Spinal cord (tissue), 10 donors: ENCODE data around the gene DDAH1. TPM values are rescaled to one million over a fixed set of nuclear protein-coding genes. Genes with fewer than 3 reads are reported as not detected.
"Not testable (repeated sequence)": the region's sequence is repeated elsewhere in the genome, so short reads cannot be mapped to it uniquely, and the experiment has no call there.

Experiments
- DNase-seq, 6 donors: peaks; one replicate each; pipeline versions ENCODE4 v3.0.0 to v3.0.0-alpha.2; 2013 to 2015; ENCODE audit warnings: low spot score in 6 of 6, low read depth in 4 of 6
- H3K27ac ChIP-seq: one replicate; pipeline ENCODE4 v1.5.1; 2013; ENCODE audit warnings: low read depth, low read length, control low read depth
- H3K27me3 ChIP-seq: one replicate; pipeline ENCODE4 v1.6.1; 2013; ENCODE audit warnings: low read length; ENCODE audit not compliant: control insufficient read depth, insufficient read depth
- H3K36me3 ChIP-seq: one replicate; pipeline ENCODE4 v1.6.1; 2013; ENCODE audit warnings: low read length; ENCODE audit not compliant: control insufficient read depth, insufficient read depth
- H3K4me1 ChIP-seq: one replicate; pipeline ENCODE4 v1.6.1; 2013; ENCODE audit warnings: low read length; ENCODE audit not compliant: control insufficient read depth, insufficient read depth
- H3K4me3 ChIP-seq: one replicate; pipeline ENCODE4 v1.5.1; 2013; ENCODE audit warnings: low read depth, low read length, control low read depth
- H3K9me3 ChIP-seq: one replicate; pipeline ENCODE4 v1.6.1; 2013; ENCODE audit warnings: low read length; ENCODE audit not compliant: control insufficient read depth, insufficient read depth
- WGBS: methylation state at CpG from one replicate; pipeline ENCODE4 v1.1.5; 2013; ENCODE audit warnings: missing lambda C conversion rate; ENCODE audit not compliant: insufficient coverage; 5-methylcytosine and 5-hydroxymethylcytosine counted together
- long read RNA-seq, 4 donors: transcript quantifications; one replicate each; lab custom pipeline, GENCODE V29; 2026
- polyA plus RNA-seq, 2 donors: library from polyadenylated mRNA; unstranded; fragments of 120-200 nt; gene quantifications; one replicate each; pipeline ENCODE4 v1.2.1, GENCODE V29; 2013; ENCODE audit not compliant: insufficient read length in 2 of 2
- total RNA-seq, 2 donors: library from RNA; depleted of rRNA in 1 of 2; stranded (reverse); fragments of 120-200 nt in 1 of 2; fragments of >200 nt in 1 of 2; gene quantifications; one replicate each; pipeline versions ENCODE4 v1.2.3 to v1.2.4, GENCODE V29; 2013 to 2014
- donor health status: healthy.

Gene DDAH1
- 100 to 1,000 TPM in 1 of 2 donors, 10 to 100 TPM in 1; 68.1 to 110 TPM for total RNA-seq
- polyA plus RNA-seq = 100 to 1,000 TPM; 134 to 203 TPM
- long read RNA-seq, donor 1, transcript DDAH1-201 (6 exons, 3,920 nt) = major isoform, 38 of 38 reads
- long read RNA-seq, donor 1, partial matches to known transcripts = 0 of 38 reads
- long read RNA-seq, donor 1, other reads (novel, unspliced or antisense) = 0 of 38 reads
- long read RNA-seq, donor 2, transcript DDAH1-201 (6 exons, 3,920 nt) = major isoform, 42 of 47 reads
- long read RNA-seq, donor 2, partial matches to known transcripts = 5 of 47 reads
- long read RNA-seq, donor 2, other reads (novel, unspliced or antisense) = 0 of 47 reads
- long read RNA-seq, donor 3, transcript DDAH1-201 (6 exons, 3,920 nt) = major isoform, 28 of 30 reads
- long read RNA-seq, donor 3, partial matches to known transcripts = 0 of 30 reads
- long read RNA-seq, donor 3, other reads (novel, unspliced or antisense) = 0 of 30 reads
- long read RNA-seq, donor 4, transcript DDAH1-201 (6 exons, 3,920 nt) = major isoform, 11 of 21 reads
- long read RNA-seq, donor 4, partial matches to known transcripts = 10 of 21 reads
- long read RNA-seq, donor 4, other reads (novel, unspliced or antisense) = 0 of 21 reads

GRCh38 chr1:85465099-85465785, at the start of gene DDAH1:
TSS of gene DDAH1 (minus strand) at chr1:85465159. CDS start at chr1:85465045, 114 bp downstream.
- under 1% methylated on average over 54 of the region's 56 CpGs for WGBS
- Histone ChIP-seq H3K27ac (peak within 1 kb of the TSS; percentile 88), H3K4me1 (peaks cover 19% of the 10 kb centered on the region), H3K36me3 (no peaks in the 10 kb centered on the region), H3K27me3 (no peaks in the 10 kb centered on the region), H3K9me3 (no peaks in the 10 kb centered on the region), H3K4me3 (peak within 1 kb of the TSS; percentile 76)
- peak in 4 of 6 donors; percentile 51 to 92 (median 80) for DNase-seq

GRCh38 chr1:85513998-85514397, 49.0 kb upstream of the DDAH1 start:
- H3K36me3 ChIP-seq, DNase-seq, H3K4me3 ChIP-seq, H3K4me1 ChIP-seq, H3K27me3 ChIP-seq, H3K27ac ChIP-seq, H3K9me3 ChIP-seq: not testable (repeated sequence)
- no CpG with 5 or more reads among the region's 4 CpGs for WGBS

GRCh38 chr1:85504417-85504816, 39.5 kb upstream of the DDAH1 start:
- Histone ChIP-seq H3K36me3 (no peaks in the 10 kb centered on the region), H3K4me1 (no peaks in the 10 kb centered on the region), H3K4me3 (no peak overlapping the region), H3K27me3 (no peaks in the 10 kb centered on the region), H3K9me3 (no peaks in the 10 kb centered on the region), H3K27ac (no peak overlapping the region)
- no CpG with 5 or more reads among the region's 1 CpG for WGBS
- DNase-seq = no peak

GRCh38 chr1:85502625-85503083, 37.7 kb upstream of the DDAH1 start:
- H3K36me3 ChIP-seq = no peaks in the 10 kb centered on the region
- H3K27ac ChIP-seq = no peak overlapping the region
- H3K27me3 ChIP-seq = no peaks in the 10 kb centered on the region
- no peaks in the 10 kb centered on the region for H3K9me3 ChIP-seq
- DNase-seq = peak in 2 of 6 donors; percentile 38 to 68
- WGBS = 92% methylated on average over 1 of the region's 3 CpGs
- H3K4me1 ChIP-seq = no peaks in the 10 kb centered on the region
- H3K4me3 ChIP-seq = no peak overlapping the region

DNA sequence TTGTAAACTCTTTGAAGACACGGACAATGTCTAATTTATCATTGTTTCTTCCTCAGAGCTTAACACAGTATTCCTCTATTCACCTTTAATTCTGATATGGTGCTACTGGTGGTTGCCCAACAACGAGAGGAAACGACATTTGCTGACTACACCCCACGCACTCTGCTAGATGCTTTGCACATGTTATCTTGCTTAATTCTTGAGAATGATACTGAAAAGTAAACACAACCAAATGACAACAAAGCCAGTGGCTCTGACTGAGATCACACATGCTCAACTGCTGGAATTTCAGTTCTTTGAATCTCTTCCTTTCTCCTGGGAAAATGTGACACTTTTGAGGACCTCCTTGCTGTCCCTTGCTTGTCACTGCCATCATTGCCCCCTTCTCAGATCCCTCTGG, 37.2 kb upstream of the DDAH1 start:
- no peaks in the 10 kb centered on the region for H3K4me1 ChIP-seq
- DNase-seq = no peak
- 100% methylated on average over 2 of the region's 4 CpGs for WGBS
- no peak overlapping the region for H3K4me3 ChIP-seq
- no peaks in the 10 kb centered on the region for H3K36me3 ChIP-seq
- H3K9me3 ChIP-seq = no peaks in the 10 kb centered on the region
- no peaks in the 10 kb centered on the region for H3K27me3 ChIP-seq
- H3K27ac ChIP-seq = no peak overlapping the region

- Histone ChIP-seq H3K27me3 (no peaks in the 10 kb centered on the region), H3K4me1 (no peaks in the 10 kb centered on the region), H3K4me3 (no peak overlapping the region), H3K27ac (no peak overlapping the region), H3K9me3 (no peaks in the 10 kb centered on the region), H3K36me3 (no peaks in the 10 kb centered on the region)
- 100% methylated on average over 2 of the region's 2 CpGs for WGBS
- DNase-seq = no peak
Observed at GRCh38 chr1:85501355-85501898, 36.5 kb upstream of the DDAH1 start.

DNA sequence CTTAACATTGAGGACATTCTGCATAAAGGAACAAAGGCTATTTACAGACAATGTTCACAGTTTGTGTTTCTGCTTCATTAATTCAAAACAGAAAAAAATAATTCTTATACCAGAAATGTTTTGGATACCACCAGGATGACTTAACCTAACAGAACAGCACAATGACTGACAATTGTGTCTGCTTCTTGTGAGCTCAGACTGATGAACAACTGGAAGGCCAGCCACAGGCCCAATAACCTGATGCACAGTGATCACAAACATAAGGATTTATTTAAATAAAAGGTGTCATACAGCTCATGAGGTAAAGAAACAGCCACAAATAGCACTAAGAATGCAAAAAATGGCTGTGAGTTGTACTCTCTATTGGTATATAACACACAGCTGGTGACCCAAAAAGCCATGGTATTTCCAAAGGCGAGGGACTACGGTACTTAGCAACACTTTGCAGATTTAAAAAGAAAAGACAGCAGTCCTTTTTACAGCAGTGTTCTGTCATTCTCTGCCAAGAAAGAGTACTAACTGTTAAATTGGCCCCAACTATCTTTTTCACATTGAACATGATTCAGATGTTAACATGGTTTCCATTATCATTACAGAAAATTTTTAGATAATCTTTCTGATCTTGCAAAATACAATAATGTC, 32.1 kb upstream of the DDAH1 start:
- Histone ChIP-seq H3K27ac (no peak overlapping the region), H3K4me1 (no peaks in the 10 kb centered on the region), H3K9me3 (no peaks in the 10 kb centered on the region), H3K4me3 (no peak overlapping the region), H3K27me3 (no peaks in the 10 kb centered on the region), H3K36me3 (no peaks in the 10 kb centered on the region)
- WGBS = 50% methylated on average over 2 of the region's 2 CpGs
- DNase-seq = peak in 2 of 6 donors; percentile 20 to 32

- Histone ChIP-seq H3K4me1 (no peaks in the 10 kb centered on the region), H3K27ac (no peak overlapping the region), H3K27me3 (no peaks in the 10 kb centered on the region), H3K9me3 (no peaks in the 10 kb centered on the region), H3K36me3 (no peaks in the 10 kb centered on the region), H3K4me3 (no peak overlapping the region)
- WGBS = 100% methylated on average over 1 of the region's 6 CpGs
- DNase-seq = peak in 1 of 6 donors; percentile 17
Observed at GRCh38 chr1:85495556-85495955, 30.6 kb upstream of the DDAH1 start.

- Histone ChIP-seq H3K27ac (no peak overlapping the region), H3K9me3 (no peaks in the 10 kb centered on the region), H3K36me3 (no peaks in the 10 kb centered on the region), H3K4me1 (no peaks in the 10 kb centered on the region), H3K27me3 (no peaks in the 10 kb centered on the region), H3K4me3 (no peak overlapping the region)
- DNase-seq = peak in 1 of 6 donors; percentile 14
- WGBS = no CpG with 5 or more reads among the region's 2 CpGs
Observed at GRCh38 chr1:85494904-85495266, 29.9 kb upstream of the DDAH1 start.
